ENCODE results near the gene PCDHGB4. TPM values are rescaled to one million over a fixed set of nuclear protein-coding genes. Genes with fewer than 3 reads are reported as not detected.

Gene PCDHGB4
- total RNA-seq, 2 donors from 2014 or later = 6.7 to 9.9 TPM

- no peak for TF ChIP-seq POLR2AphosphoS5 (IDR thresholded peaks at IDR 0.05)
- TF ChIP-seq CTCF (IDR thresholded peaks at IDR 0.05) = peak in 1 of 4 experiments; percentile 32
- WGBS = 18% methylated on average over 29 of the region's 29 CpGs
- Histone ChIP-seq H3K36me3 (no peaks in the 10 kb centered on the region), H3K4me1 (replicated peaks) (no peaks in the 10 kb centered on the region), H3K9me3 (no peaks in the 10 kb centered on the region), H3K27me3 (replicated peaks; ENCODE audit: insufficient read depth) (peaks cover 3% of the 10 kb centered on the region), H3K27ac (no peak within 1 kb of the TSS), H3K4me3 (no peak within 1 kb of the TSS)
- intact Hi-C loops (cut with DNase I) = no loop called here
- DNase-seq (ENCODE audit: low spot score) = no peak
Observed at GRCh38 chr5:141354900-141355469, 32.5 kb upstream of the PCDHGB4 start, which contains the start of gene PCDHGA4. PCDHGA4 (plus strand) TSS chr5:141355021; CDS start chr5:141355108, 87 bp downstream.

GRCh38 chr5:141355641-141356040 lies 31.9 kb upstream of the PCDHGB4 start:
- 42% methylated on average over 24 of the region's 24 CpGs for WGBS
- intact Hi-C loops (cut with DNase I) = no loop called here
- no peak overlapping the region for H3K4me3 ChIP-seq

GRCh38 chr5:141356133-141356532 lies 31.4 kb upstream of the PCDHGB4 start:
- H3K4me1 ChIP-seq (replicated peaks) = no peaks in the 10 kb centered on the region
- H3K27ac ChIP-seq = no peak overlapping the region
- DNase-seq (ENCODE audit: low spot score) = no peak
- H3K27me3 ChIP-seq (replicated peaks; ENCODE audit: insufficient read depth) = peaks cover 7% of the 10 kb centered on the region
- TF ChIP-seq POLR2AphosphoS5 (IDR thresholded peaks at IDR 0.05) (no peak), CTCF (IDR thresholded peaks at IDR 0.05) (no peak), POLR2A (IDR thresholded peaks at IDR 0.05) (no peak)
- intact Hi-C loops (cut with DNase I) = no loop called here
- H3K4me3 ChIP-seq = no peak overlapping the region
- no peaks in the 10 kb centered on the region for H3K9me3 ChIP-seq
- 73% methylated on average over 5 of the region's 5 CpGs for WGBS
- no peaks in the 10 kb centered on the region for H3K36me3 ChIP-seq

More at GRCh38 chr5:141355641-141356040, 31.9 kb upstream of the PCDHGB4 start:
- Histone ChIP-seq H3K36me3 (no peaks in the 10 kb centered on the region), H3K9me3 (no peaks in the 10 kb centered on the region), H3K27ac (no peak overlapping the region), H3K4me1 (replicated peaks) (no peaks in the 10 kb centered on the region), H3K27me3 (replicated peaks; ENCODE audit: insufficient read depth) (peaks cover 5% of the 10 kb centered on the region)
- TF ChIP-seq POLR2AphosphoS5 (IDR thresholded peaks at IDR 0.05) (no peak), CTCF (IDR thresholded peaks at IDR 0.05) (no peak), POLR2A (IDR thresholded peaks at IDR 0.05) (no peak)
- DNase-seq (ENCODE audit: low spot score) = no peak

- TF ChIP-seq CTCF (IDR thresholded peaks at IDR 0.05) = no peak
- TF ChIP-seq POLR2AphosphoS5 (IDR thresholded peaks at IDR 0.05) = no peak
- no peak for TF ChIP-seq POLR2A (IDR thresholded peaks at IDR 0.05)
- Histone ChIP-seq H3K27ac (no peak overlapping the region), H3K4me3 (no peak overlapping the region), H3K4me1 (replicated peaks) (no peaks in the 10 kb centered on the region), H3K9me3 (no peaks in the 10 kb centered on the region), H3K27me3 (replicated peaks; ENCODE audit: insufficient read depth) (peaks cover 11% of the 10 kb centered on the region), H3K36me3 (no peaks in the 10 kb centered on the region)
- WGBS = 52% methylated on average over 5 of the region's 19 CpGs
- no peak for DNase-seq (ENCODE audit: low spot score)
- intact Hi-C loops (cut with DNase I) = no loop called here
Observed at GRCh38 chr5:141356950-141357349, 30.5 kb upstream of the PCDHGB4 start.

GRCh38 chr5:141359790-141360426 lies 27.6 kb upstream of the PCDHGB4 start, which contains the start of gene PCDHGB2:
PCDHGB2 (plus strand) TSS chr5:141359994; CDS start chr5:141360136, 142 bp downstream.
- WGBS = 18% methylated on average over 24 of the region's 24 CpGs
- intact Hi-C loops (cut with DNase I) = no loop called here
- peaks cover 19% of the 10 kb centered on the region for H3K27me3 ChIP-seq (replicated peaks; ENCODE audit: insufficient read depth)

More at GRCh38 chr5:141359790-141360426, 27.6 kb upstream of the PCDHGB4 start, which contains the start of gene PCDHGB2:
- Histone ChIP-seq H3K9me3 (no peaks in the 10 kb centered on the region), H3K4me3 (peak within 1 kb of the TSS; percentile 2 to 19), H3K36me3 (no peaks in the 10 kb centered on the region), H3K4me1 (replicated peaks) (no peaks in the 10 kb centered on the region), H3K27ac (no peak within 1 kb of the TSS)
- TF ChIP-seq POLR2AphosphoS5 (IDR thresholded peaks at IDR 0.05) = no peak
- TF ChIP-seq POLR2A (IDR thresholded peaks at IDR 0.05) = no peak
- peak in 1 of 4 experiments; percentile 34 for TF ChIP-seq CTCF (IDR thresholded peaks at IDR 0.05)
- DNase-seq (ENCODE audit: low spot score) = no peak
